Measurements from ENCODE around the gene RBBP8NL.

Gene RBBP8NL

DNA sequence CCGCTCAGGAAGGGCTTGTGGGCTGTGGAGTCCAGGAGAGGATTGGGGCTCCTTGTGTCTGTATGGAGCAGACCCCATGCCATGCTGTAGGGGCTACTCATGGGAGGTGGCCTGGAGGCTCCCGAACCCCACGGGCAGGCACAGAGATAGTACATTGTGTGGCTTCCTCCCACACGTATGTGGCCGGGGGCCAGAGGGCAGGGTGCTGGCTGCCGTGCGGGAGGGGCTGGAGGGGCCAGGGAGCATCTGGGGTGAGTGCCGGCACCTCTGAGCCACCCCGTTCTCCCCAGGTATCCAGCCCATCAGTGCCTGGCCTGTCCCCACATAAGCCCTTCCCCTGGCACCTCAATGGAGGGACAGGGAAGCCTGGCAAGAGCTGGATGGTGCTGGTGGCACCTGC, 7.6 kb downstream of the RBBP8NL start:
- no peak for DNase-seq

- DNase-seq, result no peak
These were observed 8.4 kb downstream of the RBBP8NL start for GRCh38 chr20:62418709-62419487.

DNA sequence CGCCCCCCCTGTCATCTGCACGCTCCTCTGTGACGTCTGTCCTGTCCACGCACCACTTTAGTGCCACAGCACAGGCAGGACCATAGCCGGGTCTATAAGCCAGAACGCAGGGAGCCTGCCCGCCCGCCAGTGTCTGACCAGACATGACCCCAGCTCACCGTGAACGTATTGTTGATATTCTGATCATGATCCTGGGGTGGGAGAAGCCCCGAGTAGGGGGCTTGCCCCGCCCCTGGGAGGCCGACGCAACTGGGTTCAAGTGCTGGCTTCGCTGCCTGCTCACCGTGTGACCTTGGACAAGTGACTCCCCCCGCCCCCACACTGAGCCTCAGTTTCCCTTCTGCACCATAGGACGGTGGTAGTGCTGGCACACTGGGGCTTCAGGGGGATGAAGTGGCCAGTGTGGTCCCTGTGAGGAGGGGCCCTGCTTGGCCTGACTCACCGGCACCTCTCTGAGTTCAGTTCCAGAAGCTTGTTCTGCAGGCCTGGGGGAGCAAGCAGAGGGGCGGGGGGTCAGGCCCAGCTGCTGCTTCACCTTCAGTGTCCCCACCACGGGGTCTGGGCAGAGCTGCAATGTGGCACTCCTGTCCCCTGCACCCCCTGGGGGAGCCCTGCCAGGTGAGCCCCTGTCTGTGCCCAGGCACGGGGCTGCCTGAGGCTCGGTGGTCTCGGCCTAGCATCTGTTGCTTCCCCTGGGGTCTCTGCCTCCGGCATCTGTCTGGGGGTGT, 9.2 kb downstream of the RBBP8NL start:
- no peak for DNase-seq

GRCh38 chr20:62416651-62417637, 10.4 kb downstream of the RBBP8NL start:
- no peak for DNase-seq

- no peak for DNase-seq
These were observed 11.8 kb downstream of the RBBP8NL start for GRCh38 chr20:62415354-62416111.

DNA sequence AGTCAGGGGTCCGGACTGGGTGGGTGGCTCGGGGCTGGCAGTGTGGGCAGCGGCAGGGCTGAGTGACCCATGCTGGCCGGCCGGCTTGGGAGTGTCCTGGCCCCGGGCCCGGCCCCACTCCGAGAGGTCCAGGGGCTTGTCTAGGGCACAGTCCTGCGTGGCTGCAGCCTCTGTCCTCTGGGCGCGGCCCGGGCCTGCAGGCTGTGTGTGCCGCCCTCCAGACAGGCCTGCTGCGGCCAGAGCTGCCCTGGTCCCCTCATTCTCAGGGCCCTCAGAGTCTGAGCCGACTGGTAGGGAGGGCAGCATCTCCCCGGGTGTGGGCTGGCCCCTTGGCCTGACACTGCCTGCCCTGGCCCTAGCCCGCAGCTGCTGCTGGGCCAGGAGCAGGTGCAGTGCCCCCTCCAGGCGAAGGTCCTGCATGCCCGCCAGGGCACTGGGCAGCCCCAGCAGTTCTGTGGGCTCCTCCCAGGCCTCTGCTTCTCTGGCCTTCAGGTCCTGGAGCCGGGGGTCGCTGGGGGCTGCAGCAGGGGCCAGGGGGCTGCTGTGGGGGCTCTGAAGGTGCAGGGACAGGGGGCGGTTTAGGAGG, 13.3 kb downstream of the RBBP8NL start:
- DNase-seq, result peak in 1 of 2 experiments; percentile 12

DNA sequence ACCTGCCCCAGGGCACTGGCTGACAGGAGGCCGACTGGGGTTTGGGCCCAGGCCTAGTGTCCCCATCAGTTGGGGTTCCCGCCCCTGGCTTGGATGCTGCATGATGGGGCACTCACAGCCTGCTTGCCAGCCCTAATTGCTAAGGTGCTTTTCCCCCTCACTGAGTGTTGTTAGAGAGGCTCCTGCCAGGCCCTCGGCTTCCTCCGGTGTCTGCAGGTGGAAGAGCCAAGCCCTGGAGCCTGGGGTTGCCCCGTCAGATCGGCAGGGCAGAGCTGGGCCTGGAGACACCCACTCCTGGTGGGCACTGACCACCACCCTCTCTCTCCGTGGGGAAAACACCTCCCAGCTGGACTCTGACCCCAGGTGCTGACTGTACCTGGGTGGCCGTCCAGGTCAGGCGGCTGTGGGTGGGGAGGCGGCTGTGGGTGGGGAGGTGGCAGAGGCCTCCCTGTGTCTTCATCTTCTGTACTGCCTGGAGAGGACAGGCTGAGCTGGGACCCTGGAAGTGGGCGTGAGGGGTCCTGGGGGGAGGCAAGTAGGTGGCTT, 14.2 kb downstream of the RBBP8NL start:
- DNase-seq, result no peak

GRCh38 chr20:62412194-62413024, 14.9 kb downstream of the RBBP8NL start:
- DNase-seq, result no peak

DNA sequence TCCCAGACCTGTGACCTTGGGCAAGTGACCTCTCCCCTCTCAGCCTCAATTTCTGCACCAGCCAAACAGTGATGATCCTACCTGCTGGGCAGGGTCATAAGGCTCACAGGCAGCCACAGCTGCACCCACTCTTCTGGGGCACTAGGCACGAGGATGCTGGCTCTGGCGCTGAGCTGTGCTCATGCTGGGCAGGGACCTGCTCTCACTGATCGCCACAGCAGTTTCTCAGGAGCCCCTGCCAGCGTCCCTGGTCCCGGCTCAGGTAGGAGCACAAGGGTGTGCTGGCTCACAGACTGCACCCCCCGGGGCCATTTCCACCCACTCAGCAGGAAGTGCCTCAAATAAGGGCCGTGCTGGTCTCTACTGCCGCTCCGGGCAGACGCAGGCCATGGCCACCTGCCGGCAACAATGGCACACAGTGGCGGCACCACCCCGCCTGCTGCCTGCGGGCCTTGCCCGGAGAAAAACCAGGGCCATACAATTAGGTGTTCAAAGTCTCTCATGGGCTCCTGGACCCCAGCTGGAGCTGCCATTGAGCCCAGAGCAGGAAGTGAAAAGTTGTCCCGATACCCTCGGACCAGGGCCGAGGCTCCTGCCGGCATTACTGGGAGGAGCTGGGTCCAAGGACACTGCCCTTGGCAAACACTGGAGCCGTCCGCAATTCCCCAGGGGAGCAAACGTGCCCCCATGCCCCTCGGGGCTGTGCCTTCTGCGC, 15.7 kb downstream of the RBBP8NL start:
- DNase-seq, result no peak

DNA sequence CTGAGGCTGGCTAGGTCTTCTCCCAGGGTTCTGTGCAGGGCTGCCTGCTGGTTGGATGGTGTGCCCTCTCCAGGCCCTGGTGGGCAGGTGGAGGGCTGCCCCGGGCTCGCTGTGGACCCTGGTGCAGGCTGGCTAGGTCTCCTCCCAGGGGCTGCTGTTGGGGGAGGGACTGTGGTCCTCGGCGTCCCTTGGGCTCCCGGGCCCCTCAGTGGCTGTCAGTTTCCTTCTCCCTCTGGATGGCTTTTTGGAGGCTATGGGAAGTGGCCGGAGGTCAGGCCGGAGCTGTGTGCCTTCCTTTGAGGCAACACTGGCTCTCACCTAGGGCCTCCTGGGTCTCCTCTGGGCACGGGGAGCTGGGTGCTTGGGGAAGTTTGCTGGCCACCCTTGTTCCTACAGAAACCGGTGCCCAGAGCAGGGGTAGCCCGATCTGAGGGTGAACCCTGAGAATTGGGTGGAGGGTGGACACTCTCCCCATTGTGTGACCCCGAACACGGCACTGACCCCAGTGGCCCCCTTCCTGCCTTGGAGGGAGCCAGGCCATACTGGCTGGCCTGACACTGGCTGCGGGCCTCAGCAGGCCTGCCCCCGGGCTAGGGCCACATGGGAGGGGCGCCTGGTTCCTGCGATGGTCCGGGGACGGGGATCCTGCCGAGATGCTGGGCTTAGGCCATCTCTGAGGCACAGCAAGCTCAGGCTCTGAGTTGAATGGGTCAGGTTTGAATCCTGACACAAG, 16.4 kb downstream of the RBBP8NL start:
- no peak for DNase-seq

DNA sequence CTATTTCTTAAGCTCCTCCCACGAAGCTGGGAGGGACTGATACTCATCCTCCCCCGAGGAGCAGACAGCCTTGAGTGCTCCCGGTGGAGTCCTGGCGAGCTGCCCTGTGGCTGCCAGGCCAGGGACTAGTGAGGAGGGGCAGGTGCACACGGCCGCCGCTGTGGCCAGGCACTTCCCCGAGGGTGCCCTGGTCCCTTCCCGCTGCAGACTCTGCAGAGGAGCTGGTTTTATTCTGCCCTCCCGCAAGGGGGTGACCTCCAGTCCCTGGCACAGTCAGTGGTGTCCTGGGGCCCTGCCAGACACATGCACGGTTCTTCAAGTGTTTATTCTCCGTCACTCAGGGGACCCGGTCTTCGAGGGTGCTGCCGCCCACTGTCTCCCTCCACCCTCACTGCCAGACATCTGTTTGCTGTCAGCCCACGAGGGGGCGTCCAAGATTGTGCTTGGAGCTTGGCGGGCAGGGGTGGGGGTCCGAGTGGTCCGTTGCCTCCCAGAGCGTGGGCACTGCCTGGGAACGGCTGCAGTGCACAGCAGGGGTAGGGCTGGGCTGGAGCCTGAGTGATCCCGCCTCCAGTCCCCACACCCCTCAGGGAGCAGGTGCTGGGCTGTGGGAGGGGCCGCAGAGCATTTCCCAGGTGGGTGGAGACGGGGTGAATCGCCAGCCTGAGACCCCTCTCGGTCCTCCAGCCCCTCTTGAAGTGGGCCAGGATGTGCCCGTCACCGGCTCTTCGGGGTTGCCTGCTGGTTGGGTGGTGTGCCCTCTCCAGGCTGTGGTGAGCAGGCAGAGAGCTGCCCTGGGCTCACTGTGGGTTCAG, 17.2 kb downstream of the RBBP8NL start:
- DNase-seq, result peak in 1 of 2 experiments; percentile 46

- DNase-seq, result no peak
These were observed 18.1 kb downstream of the RBBP8NL start for GRCh38 chr20:62409086-62409853.

GRCh38 chr20:62408640-62409039, 18.7 kb downstream of the RBBP8NL start:
- DNase-seq, result no peak

- DNase-seq, result no peak
These were observed 19.3 kb downstream of the RBBP8NL start for GRCh38 chr20:62408055-62408454.

DNA sequence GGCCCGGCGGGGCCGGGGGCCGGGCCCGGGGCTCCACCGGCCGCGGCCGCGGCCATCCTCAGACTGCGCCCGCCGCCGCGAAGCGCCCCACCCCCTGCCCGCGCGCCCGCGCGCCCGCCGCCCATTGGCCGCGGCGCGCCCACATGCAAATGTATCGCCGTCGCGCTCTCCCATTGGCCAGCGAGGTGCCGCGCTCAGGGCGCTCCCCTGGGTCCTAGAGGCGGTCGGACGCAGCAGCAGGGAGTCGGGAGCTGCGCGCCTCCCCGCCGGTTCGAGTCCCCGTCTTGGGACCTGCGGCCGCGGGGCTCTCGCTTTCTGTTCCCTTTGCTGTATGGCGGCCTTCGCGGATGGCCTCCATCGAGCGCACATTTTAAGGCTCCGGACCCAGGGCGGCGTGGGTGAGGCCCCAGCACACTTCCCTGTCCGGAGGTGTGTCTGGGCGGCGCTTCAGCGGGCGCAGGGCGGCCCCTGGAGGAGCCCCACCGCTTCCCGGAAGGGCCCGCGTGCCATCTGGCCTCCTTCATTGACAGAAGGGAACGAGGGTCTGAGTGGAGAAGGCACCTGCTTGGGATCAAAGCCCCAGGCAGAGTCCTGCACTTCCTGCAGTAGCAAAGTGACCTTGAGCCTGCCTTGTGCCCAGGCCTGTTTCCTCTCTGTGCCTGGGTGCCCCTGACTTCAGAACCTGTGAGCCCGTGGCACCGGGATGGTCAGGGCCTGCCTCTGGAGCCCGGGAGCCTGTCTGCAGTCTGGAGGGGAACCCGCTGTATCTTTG, 19.9 kb downstream of the RBBP8NL start, which contains the start of gene CABLES2:
Gene CABLES2 (minus strand): TSS at position 65 of the 772 bp plus-strand sequence. CDS start 9 bp downstream, at position 56.
- DNase-seq, result peak; percentile 84 to 91

GRCh38 chr20:62406635-62407176, 20.6 kb downstream of the RBBP8NL start:
- DNase-seq, result no peak
